ENCODE results near the gene TAS2R38.

The TAS2R38 gene

GRCh38 chr7:141975806-141976523 lies 2.4 kb upstream of the TAS2R38 start:
- DNase-seq, result peak; percentile 33

GRCh38 chr7:141974831-141975230 lies 1.3 kb upstream of the TAS2R38 start:
- DNase-seq, result no peak

- DNase-seq, result no peak
Observed at GRCh38 chr7:141960687-141961422, 12.7 kb downstream of the TAS2R38 start.

- no peak for DNase-seq
Observed at GRCh38 chr7:141956084-141956483, 17.5 kb downstream of the TAS2R38 start.

- DNase-seq, result no peak
Observed at GRCh38 chr7:141954334-141954733, 19.2 kb downstream of the TAS2R38 start.

- no peak for DNase-seq
Observed at GRCh38 chr7:141952461-141952860, 21.1 kb downstream of the TAS2R38 start.

GRCh38 chr7:141950806-141951205 lies 22.8 kb downstream of the TAS2R38 start:
- no peak for DNase-seq

GRCh38 chr7:141949911-141950310 lies 23.7 kb downstream of the TAS2R38 start:
- DNase-seq, result no peak

GRCh38 chr7:141949451-141949850 lies 24.1 kb downstream of the TAS2R38 start:
- DNase-seq, result no peak

- DNase-seq, result no peak
Observed at GRCh38 chr7:141949021-141949420, 24.6 kb downstream of the TAS2R38 start.

- DNase-seq, result no peak
Observed at GRCh38 chr7:141946796-141947195, 26.8 kb downstream of the TAS2R38 start, which contains the start of gene CLEC5A. Gene CLEC5A (minus strand): TSS chr7:141946974. CDS start chr7:141946292, 682 bp downstream.

GRCh38 chr7:141945356-141945755 lies 28.2 kb downstream of the TAS2R38 start:
- DNase-seq, result no peak

GRCh38 chr7:141944811-141945210 lies 28.8 kb downstream of the TAS2R38 start:
- DNase-seq, result no peak

GRCh38 chr7:141943846-141944245 lies 29.7 kb downstream of the TAS2R38 start:
- DNase-seq, result no peak

GRCh38 chr7:141941075-141941474 lies 32.5 kb downstream of the TAS2R38 start:
- no peak for DNase-seq

GRCh38 chr7:141930211-141930610 lies 43.4 kb downstream of the TAS2R38 start:
- DNase-seq, result no peak

GRCh38 chr7:141928845-141929195 lies 44.8 kb downstream of the TAS2R38 start:
- DNase-seq, result no peak

GRCh38 chr7:141928146-141928844 lies 45.3 kb downstream of the TAS2R38 start:
- no peak for DNase-seq
